GM18519 (cell line): ENCODE results near the gene KRT5.
"Not testable (repeated sequence)": the region's sequence is repeated elsewhere in the genome, so short reads cannot be mapped to it uniquely, and the experiment has no call there.

Experiments
- ATAC-seq: cut with Tn5 transposase; IDR thresholded peaks from one replicate; pipeline ENCODE4 v1.9.1; 2021; ENCODE audit warnings: mild to moderate bottlenecking, moderate library complexity; ENCODE audit not compliant: unreplicated experiment, low FRiP score

KRT5 gene

GRCh38 chr12:52497975-52498374 is 22.2 kb downstream of the KRT5 start:
- ATAC-seq, result no peak

DNA sequence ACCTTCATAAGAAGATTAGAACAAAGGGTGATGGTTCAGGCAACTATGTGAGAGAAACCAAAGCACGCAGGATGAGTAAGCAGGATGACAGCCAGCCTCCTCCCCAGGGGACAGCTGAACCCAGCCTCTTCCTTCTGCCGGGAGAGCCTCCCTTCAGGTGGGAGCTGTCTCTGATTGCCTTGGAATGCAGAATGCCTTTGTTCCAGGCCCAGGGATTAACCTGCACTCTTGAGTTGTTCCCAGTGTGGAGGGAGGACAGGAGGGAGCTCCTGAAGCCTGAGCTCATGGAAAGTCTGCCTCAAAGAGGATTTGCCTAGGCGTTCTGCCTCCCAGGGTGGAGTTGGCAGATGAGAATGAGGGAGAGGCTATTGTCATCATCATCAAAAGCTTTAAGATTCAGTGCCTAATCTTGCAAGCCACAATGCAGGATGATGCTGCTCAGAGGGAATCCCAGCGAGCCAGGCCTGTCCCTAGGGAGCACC is 23.6 kb downstream of the KRT5 start:
- ATAC-seq, result no peak

- no peak for ATAC-seq
Observed at GRCh38 chr12:52496054-52496453, 24.1 kb downstream of the KRT5 start.

GRCh38 chr12:52495389-52495788 is 24.8 kb downstream of the KRT5 start:
- no peak for ATAC-seq

GRCh38 chr12:52494518-52494917 is 25.7 kb downstream of the KRT5 start:
- ATAC-seq, result no peak

- no peak for ATAC-seq
Observed at GRCh38 chr12:52494100-52494499, 26.1 kb downstream of the KRT5 start.

DNA sequence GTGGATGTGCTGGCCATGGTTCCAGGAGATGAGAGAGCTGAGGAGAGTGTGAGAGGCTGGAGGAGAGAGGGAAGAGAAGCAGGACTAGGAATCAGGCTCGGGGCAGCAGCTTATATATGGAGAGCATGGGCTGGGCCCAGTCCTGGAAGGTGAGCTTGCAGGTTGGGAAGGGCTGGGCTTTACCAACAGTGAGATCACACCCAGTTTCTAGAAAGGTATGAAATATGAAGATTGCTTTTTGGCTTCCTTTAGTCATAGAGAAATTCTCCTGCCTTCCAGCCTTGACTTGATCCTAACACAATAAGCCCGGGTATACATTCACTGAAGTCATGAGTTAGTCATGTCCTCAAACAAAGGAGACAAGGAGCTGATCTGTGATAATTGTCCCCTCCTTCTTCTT is 27.0 kb downstream of the KRT5 start, which contains the start of gene KRT6A:
TSS of gene KRT6A (minus strand) at position 86 of the 400 bp plus-strand sequence. CDS start at position 17, 69 bp downstream.
- ATAC-seq, result no peak

- not testable (repeated sequence) for ATAC-seq
Observed at GRCh38 chr12:52492405-52492804, 27.8 kb downstream of the KRT5 start.

DNA sequence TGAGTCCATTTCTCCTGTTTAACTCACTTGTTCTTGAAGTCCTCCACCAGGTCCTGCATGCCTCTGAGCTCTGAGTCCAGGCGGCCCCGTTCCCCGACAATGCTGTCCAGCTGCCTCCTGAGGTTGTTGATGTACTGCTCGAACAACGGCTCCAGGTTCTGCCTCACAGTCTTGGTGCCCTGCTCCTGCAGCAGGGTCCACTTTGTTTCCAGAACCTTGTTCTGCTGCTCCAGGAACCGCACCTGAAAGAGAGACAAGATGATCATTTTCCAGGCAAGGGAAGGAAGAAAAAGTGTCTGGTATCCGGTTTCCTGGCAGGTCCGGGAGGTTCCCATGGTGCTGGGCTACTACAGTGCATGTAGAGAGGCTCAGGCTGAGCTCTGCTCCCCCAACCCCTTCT is 28.7 kb downstream of the KRT5 start:
- ATAC-seq, result not testable (repeated sequence)

DNA sequence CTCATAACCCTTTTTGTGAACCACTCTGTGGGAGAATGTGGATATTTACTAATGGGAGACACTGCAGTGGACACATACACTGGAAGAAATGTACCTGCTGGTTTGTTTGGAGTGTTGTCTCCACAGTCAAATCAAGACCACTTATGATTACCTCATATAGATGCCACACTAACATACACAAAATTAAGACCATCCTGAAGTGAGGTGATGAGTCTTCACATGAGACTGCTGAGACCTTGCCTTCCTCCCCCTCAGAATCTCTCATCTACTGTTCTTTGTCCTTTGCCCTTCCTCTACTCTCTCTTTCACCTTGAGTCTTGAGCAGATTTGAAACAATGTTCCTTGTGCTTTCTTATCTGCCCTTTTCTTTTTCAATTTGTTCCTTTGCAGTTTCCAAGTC is 31.5 kb downstream of the KRT5 start:
- no peak for ATAC-seq

DNA sequence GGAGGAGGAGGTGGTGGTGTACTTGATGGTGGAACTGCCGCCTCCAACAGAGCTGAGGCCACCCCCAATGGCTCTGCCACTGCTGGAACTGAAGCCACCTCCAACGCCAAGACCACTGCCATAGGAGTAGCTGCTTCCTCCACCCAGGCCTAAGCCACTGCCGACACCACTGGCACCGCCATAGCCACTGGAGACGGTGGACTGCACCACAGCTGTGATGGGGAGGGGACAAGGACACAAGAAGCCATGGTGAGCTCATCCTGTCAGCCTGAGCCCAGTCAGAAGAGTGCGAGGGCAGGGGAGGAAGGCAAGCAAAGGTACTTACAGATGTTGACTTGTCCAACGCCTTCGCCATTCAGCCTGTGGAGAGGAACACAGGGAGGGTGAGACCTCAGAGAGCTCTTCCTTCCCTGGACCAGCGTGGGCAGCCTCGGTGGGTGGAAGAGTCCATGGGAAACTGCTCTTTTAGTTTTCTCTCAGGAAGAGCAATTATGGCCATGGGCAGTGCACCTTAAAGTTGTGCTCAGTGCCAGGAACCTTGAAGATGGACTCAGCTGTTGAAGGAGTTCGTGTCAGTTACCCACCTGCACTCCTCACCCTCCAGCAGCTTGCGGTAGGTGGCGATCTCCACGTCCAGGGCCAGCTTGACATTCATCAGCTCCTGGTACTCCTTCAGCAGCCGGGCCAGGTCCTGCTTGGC is 32.3 kb downstream of the KRT5 start:
- ATAC-seq, result not testable (repeated sequence)

GRCh38 chr12:52487211-52487610 is 33.0 kb downstream of the KRT5 start:
- no peak for ATAC-seq

- ATAC-seq, result no peak
Observed at GRCh38 chr12:52486166-52487105, 33.8 kb downstream of the KRT5 start.

- ATAC-seq, result no peak
Observed at GRCh38 chr12:52480073-52480472, 40.1 kb downstream of the KRT5 start.

DNA sequence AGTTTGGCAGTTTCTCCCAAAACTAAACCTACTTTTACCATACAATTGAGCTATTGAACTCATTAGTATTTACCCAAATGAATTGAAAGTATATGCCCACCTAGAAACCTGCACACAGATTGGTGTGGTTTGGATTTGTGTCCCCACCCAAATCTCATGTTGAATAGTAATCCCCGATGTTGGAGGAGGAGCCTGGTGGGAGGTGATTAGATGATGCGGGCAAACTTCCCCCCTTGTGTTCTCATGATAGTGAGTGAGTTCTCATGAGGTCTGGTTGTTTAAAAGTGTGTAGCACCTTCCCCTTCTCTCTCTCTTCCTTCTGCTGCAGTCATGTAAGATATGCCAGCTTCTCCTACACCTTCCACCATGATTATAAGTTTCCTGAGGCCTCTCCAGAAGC is 42.5 kb downstream of the KRT5 start:
- no peak for ATAC-seq

- no peak for ATAC-seq
Observed at GRCh38 chr12:52474212-52474611, 46.0 kb downstream of the KRT5 start.

- no peak for ATAC-seq
Observed at GRCh38 chr12:52473768-52474167, 46.4 kb downstream of the KRT5 start, which contains the start of gene KRT6C. KRT6C (minus strand) TSS chr12:52473805; CDS start chr12:52473737, 68 bp downstream.

GRCh38 chr12:52469853-52470252 is 50.3 kb downstream of the KRT5 start:
- ATAC-seq, result no peak

DNA sequence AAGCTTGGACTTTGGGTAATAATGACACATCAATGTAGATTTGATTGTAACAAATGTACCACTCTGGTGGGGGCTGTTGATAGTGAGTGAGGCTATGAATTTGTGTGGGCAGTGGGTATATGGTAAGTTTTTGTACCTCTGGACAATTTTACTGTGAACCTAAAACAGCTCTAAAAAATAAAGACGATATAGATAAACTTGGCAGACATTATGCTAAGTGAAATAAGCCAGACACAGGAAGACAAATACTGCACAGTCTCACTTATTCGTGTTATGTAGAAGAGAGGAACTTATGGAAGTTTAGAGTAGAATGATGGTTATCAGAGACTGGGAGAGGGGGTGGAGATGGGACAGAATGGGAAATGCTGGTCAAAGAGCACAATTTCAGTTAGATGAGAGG is 55.3 kb downstream of the KRT5 start:
- no peak for ATAC-seq
